Ovary (tissue), 3 donors: ENCODE data around the gene FAM222A.

ENCODE experiments used
- EP300 ChIP-seq: sonication (generic); formaldehyde crosslinking; IDR thresholded peaks from one replicate; pipeline ENCODE4 v1.6.1; 2017; ENCODE audit warnings: antibody characterized with exemption
- POLR2A ChIP-seq: fragments of 450-650 bp; IDR thresholded peaks from one replicate; pipeline ENCODE4 v1.6.1; 2017; ENCODE audit warnings: antibody characterized with exemption, mild to moderate bottlenecking, moderate library complexity
- TF ChIP-seq, protein P1 (sequence below), 3 donors: fragments of 450-650 bp in 2 of 3; fragments of 200-600 bp in 1 of 3; IDR thresholded peaks; one replicate each; pipeline versions ENCODE4 v1.5.1 to v1.8.0; 2016 to 2022; ENCODE audit warnings: antibody characterized with exemption in 3 of 3, mild to moderate bottlenecking in 1 of 3
- donor health status: DM: no; HTN: no; CAD: no.

DNA sequence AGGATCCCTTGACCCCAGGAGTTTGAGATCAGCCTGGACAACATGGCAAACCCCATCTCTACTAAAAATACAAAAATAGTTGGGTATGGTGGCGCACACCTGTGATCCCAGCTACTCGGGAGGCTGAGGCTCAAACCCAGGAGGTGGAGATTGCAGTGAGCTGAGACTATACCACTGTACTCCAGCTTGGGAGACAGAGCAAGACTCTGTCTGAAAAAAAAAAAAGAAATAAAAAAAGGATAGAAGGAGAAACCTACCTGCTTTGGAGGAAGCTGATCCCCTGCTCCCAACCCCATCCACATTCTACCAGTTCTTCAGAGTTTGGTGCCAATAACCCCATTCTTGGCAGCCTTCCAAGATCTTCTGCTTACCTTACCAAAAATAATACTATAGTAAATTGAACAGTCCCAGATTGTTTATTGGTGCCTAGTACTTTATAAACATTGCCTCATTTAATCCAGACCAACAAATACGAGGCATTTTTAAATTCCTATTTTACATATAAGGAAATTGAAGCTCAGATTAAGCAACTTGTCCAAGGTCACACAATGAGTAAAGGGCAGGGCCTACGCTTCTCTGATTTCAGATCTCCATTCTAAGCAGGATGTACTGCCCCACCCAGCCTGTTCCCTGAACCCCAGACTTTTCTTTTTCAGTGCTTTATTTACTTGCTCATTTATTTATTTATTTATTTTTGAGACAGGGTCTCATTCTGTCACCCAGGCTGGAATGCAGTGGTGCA, 33.2 kb upstream of the FAM222A start:
- TF ChIP-seq, protein P1, sequence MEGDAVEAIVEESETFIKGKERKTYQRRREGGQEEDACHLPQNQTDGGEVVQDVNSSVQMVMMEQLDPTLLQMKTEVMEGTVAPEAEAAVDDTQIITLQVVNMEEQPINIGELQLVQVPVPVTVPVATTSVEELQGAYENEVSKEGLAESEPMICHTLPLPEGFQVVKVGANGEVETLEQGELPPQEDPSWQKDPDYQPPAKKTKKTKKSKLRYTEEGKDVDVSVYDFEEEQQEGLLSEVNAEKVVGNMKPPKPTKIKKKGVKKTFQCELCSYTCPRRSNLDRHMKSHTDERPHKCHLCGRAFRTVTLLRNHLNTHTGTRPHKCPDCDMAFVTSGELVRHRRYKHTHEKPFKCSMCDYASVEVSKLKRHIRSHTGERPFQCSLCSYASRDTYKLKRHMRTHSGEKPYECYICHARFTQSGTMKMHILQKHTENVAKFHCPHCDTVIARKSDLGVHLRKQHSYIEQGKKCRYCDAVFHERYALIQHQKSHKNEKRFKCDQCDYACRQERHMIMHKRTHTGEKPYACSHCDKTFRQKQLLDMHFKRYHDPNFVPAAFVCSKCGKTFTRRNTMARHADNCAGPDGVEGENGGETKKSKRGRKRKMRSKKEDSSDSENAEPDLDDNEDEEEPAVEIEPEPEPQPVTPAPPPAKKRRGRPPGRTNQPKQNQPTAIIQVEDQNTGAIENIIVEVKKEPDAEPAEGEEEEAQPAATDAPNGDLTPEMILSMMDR (IDR thresholded peaks at IDR 0.05), result no peak
- TF ChIP-seq POLR2A (no peak), EP300 (no peak)
